K562 (cell line): ENCODE data around the gene C12orf54. TPM values are rescaled to one million over a fixed set of nuclear protein-coding genes. Genes with fewer than 3 reads are reported as not detected.
A peak's percentile ranks its signal among the peaks of the same experiment; 100 is the strongest.
"Not testable (repeated sequence)": the region's sequence is repeated elsewhere in the genome, so short reads cannot be mapped to it uniquely, and the experiment has no call there.

ENCODE experiments used
- ATAC-seq: fragments of 200-7000 bp; cut with Tn5 transposase; 3 replicates; pipeline ENCODE4 v1.9.1; 2020; ENCODE audit warnings: moderate library complexity
- Bru-seq: library from RNA; stranded (reverse); fragments of 400-500 nt; gene quantifications from one replicate; lab custom pipeline; 2021; lab: Mats Ljungman, UMichigan
- BruChase-seq, 2 experiments: library from RNA; stranded (reverse); fragments of 400-500 nt; gene quantifications; one replicate each; lab custom pipeline; 2021; lab: Mats Ljungman, UMichigan
- BruUV-seq: library from RNA; stranded (reverse); fragments of 400-500 nt; replicated peaks from 2 replicates; lab custom pipeline; 2021; lab: Mats Ljungman, UMichigan
- CTCF ChIA-PET: fragments of 300-600 bp; formaldehyde crosslinking; extraction: SDS; loops from one replicate; lab custom pipeline; 2021; ENCODE audit warnings: low intra/inter-chr PET ratio; lab: Yijun Ruan, JAX
- POLR2A ChIA-PET: fragments of 300-600, 350-650 bp; sonication (Branson Sonifier 250); formaldehyde crosslinking; extraction: SDS; loops from one replicate; lab custom pipeline; 2021; ENCODE audit warnings: antibody characterized with exemption, inconsistent platforms; lab: Yijun Ruan, JAX
- DNase-seq, 4 experiments: peaks; one replicate each; pipeline versions ENCODE4 v3.0.0 to v3.0.0-alpha.2; 2011 to 2018; ENCODE audit warnings: low spot score in 3 of 4, mixed read lengths in 3 of 4; ENCODE audit errors: extremely low read depth in 1 of 4
- FAIRE-seq: peaks from 2 replicates; lab custom pipeline; 2011; peaks lifted over from hg19 to GRCh38; lab: Jason Lieb, UNC
- H2AFZ ChIP-seq: 2 replicates; pipeline ENCODE4 v1.6.0; 2011; ENCODE audit warnings: low read depth, low read length, control low read depth, inconsistent platforms
- H3K27ac ChIP-seq: fragments of 200-600 bp; 3 replicates; pipeline ENCODE4 v1.8.0; 2011; ENCODE audit warnings: low read depth, mild to moderate bottlenecking, control low read depth, inconsistent platforms, low read length, moderate library complexity, mixed read lengths; ENCODE audit errors: extremely low read depth
- H3K27me3 ChIP-seq, 2 experiments: fragments of 300-600 bp in 1 of 2; 2 replicates in 1 of 2; 3 replicates in 1 of 2; pipeline versions ENCODE4 v1.6.0 to v1.8.0; 2011; ENCODE audit warnings: inconsistent platforms in 2 of 2, low read length in 2 of 2, mild to moderate bottlenecking in 1 of 2, mixed read lengths in 1 of 2, moderate library complexity in 1 of 2; ENCODE audit not compliant: control insufficient read depth in 2 of 2, insufficient read depth in 2 of 2
- H3K36me3 ChIP-seq: fragments of 300-600 bp; 3 replicates; pipeline ENCODE4 v1.8.0; 2011; ENCODE audit warnings: mild to moderate bottlenecking, low read length, inconsistent platforms; ENCODE audit not compliant: control insufficient read depth, insufficient read depth
- H3K4me1 ChIP-seq, 2 experiments: fragments of 200-600 bp in 1 of 2; replicated peaks in 1 of 2; 2 replicates in 1 of 2; 3 replicates in 1 of 2; pipeline versions ENCODE4 v1.5.1 to v1.8.0; 2011; ENCODE audit warnings: inconsistent platforms in 2 of 2, low read length in 2 of 2, mild to moderate bottlenecking in 1 of 2, mixed read lengths in 1 of 2, moderate library complexity in 1 of 2; ENCODE audit not compliant: control insufficient read depth in 2 of 2, insufficient read depth in 2 of 2
- H3K4me2 ChIP-seq: 2 replicates; pipeline ENCODE4 v1.6.1; 2011; ENCODE audit warnings: low read length, control low read depth, inconsistent platforms, mixed read lengths; ENCODE audit not compliant: insufficient read depth
- H3K4me3 ChIP-seq: fragments of 200-600 bp; sonication (generic), shearing (Covaris generic); 2 replicates; pipeline ENCODE4 v1.5.1; 2016; ENCODE audit warnings: control low read depth, inconsistent platforms
- H3K79me2 ChIP-seq: fragments of 200-600 bp; 3 replicates; pipeline ENCODE4 v1.8.0; 2011; ENCODE audit warnings: low read length, inconsistent platforms; ENCODE audit not compliant: control insufficient read depth, insufficient read depth
- H3K9ac ChIP-seq, 2 experiments: 2 replicates each; pipeline versions ENCODE4 v1.6.0 to v1.6.1; 2011; ENCODE audit warnings: low read depth in 2 of 2, low read length in 2 of 2, control low read depth in 1 of 2, inconsistent platforms in 1 of 2, mild to moderate bottlenecking in 1 of 2, mixed read lengths in 1 of 2; ENCODE audit not compliant: insufficient read depth in 1 of 2
- H3K9me1 ChIP-seq: one replicate; pipeline ENCODE4 v1.6.0; 2011; ENCODE audit warnings: inconsistent platforms, mild to moderate bottlenecking, low read length, moderate library complexity; ENCODE audit not compliant: control insufficient read depth, insufficient read depth
- H3K9me3 ChIP-seq: replicated peaks from 2 replicates; pipeline ENCODE4 v1.5.1; 2011; ENCODE audit warnings: low read depth, low read length, inconsistent platforms; ENCODE audit not compliant: control insufficient read depth, insufficient read depth
- H4K20me1 ChIP-seq: replicated peaks from 2 replicates; pipeline ENCODE4 v1.6.1; 2011; ENCODE audit warnings: low read length, inconsistent platforms, mixed read lengths; ENCODE audit not compliant: control insufficient read depth, insufficient read depth
- ELF2 ChIP-seq: fragments of 250-450 bp; sonication (Bioruptor Pico); IDR thresholded peaks from 2 replicates; pipeline ENCODE4 v1.5.0; 2021; ENCODE audit warnings: mild to moderate bottlenecking
- FOXJ3 ChIP-seq: sonication (generic); formaldehyde crosslinking; IDR thresholded peaks from 2 replicates; pipeline ENCODE4 v1.4.0; 2020; ENCODE audit warnings: mild to moderate bottlenecking, missing genetic modification reagents
- MIER1 ChIP-seq: fragments of 450-650 bp; IDR thresholded peaks from 2 replicates; pipeline ENCODE4 v1.6.1; 2016; ENCODE audit warnings: antibody characterized with exemption, mild to moderate bottlenecking, low read depth
- MLLT1 ChIP-seq, 2 experiments: fragments of 450-650 bp; IDR thresholded peaks; 2 replicates each; pipeline ENCODE4 v1.6.1; 2016
- NCOA1 ChIP-seq: fragments of 450-650 bp; IDR thresholded peaks from 2 replicates; pipeline ENCODE4 v1.6.1; 2016; ENCODE audit warnings: low read depth
- NONO ChIP-seq, 2 experiments: fragments of 200-400 bp in 1 of 2; fragments of 450-650 bp in 1 of 2; formaldehyde crosslinking in 1 of 2; IDR thresholded peaks; 2 replicates each; pipeline ENCODE4 v1.6.1; 2017; ENCODE audit warnings: low read depth in 2 of 2, mild to moderate bottlenecking in 2 of 2, moderate library complexity in 2 of 2, low read length in 1 of 2
- SP1 ChIP-seq: sonication (generic); formaldehyde crosslinking; IDR thresholded peaks from 2 replicates; pipeline ENCODE4 v1.8.1; 2022; ENCODE audit warnings: mild to moderate bottlenecking, missing genetic modification reagents
- TCFL5 ChIP-seq: fragments of 250-450 bp; sonication (Bioruptor Pico); conservative IDR thresholded peaks from 2 replicates; pipeline ENCODE4 v1.6.1; 2021; ENCODE audit warnings: mild to moderate bottlenecking, moderate library complexity, matching md5 sums
- ZNF24 ChIP-seq: fragments of 450-650 bp; IDR thresholded peaks from 2 replicates; pipeline ENCODE4 v1.6.1; 2016
- WGBS: fragments of 100-300 bp; shearing (Covaris generic); methylation state at CpG from one replicate; pipeline ENCODE4 v1.1.6; 2016; ENCODE audit warnings: low coverage, mixed read lengths; ENCODE audit not compliant: insufficient coverage; ENCODE audit errors: missing lambda C conversion rate; 5-methylcytosine and 5-hydroxymethylcytosine counted together
- in situ Hi-C: fragments of 300-500 bp; cut with MboI; formaldehyde crosslinking; loops from 4 replicates; pipeline ENCODE4 v1.15.0; 2018; ENCODE audit warnings: inconsistent platforms, mixed read lengths
- intact Hi-C: fragments of 100-400 bp; cut with micrococcal nuclease; formaldehyde crosslinking; loops from 2 replicates; pipeline ENCODE4 v1.14.2; 2022
- long read RNA-seq, 3 experiments: library from polyadenylated mRNA in 2 of 3; library from RNA in 1 of 3; unstranded in 2 of 3; stranded (forward) in 1 of 3; transcript quantifications; one replicate each; pipeline ENCODE4 v2.0.0, GENCODE V29; 2019 to 2022
- polyA minus RNA-seq, 3 experiments: library from RNA; depleted of rRNA, polyadenylated mRNA; stranded (reverse); fragments of >200 nt; gene quantifications; 2 replicates each; pipeline ENCODE4 v1.2.3, GENCODE V29; 2011
- polyA plus RNA-seq, 8 experiments: library from polyadenylated mRNA; depleted of rRNA in 4 of 8; stranded (reverse) in 5 of 8; unstranded in 3 of 8; fragments of >200 nt; fragmentation: Nextera tagmentation in 2 of 8; fragmentation: Illumina TruSeq in 1 of 8; extraction: Ambion mirVana in 2 of 8; extraction: Trizol in 1 of 8; gene quantifications; 2 replicates each; pipeline versions ENCODE4 v1.2.1 to v1.2.3, GENCODE V29; 2011 to 2014; ENCODE audit warnings: inconsistent platforms in 1 of 8, missing spikeins in 1 of 8
- total RNA-seq, 7 experiments: library from RNA; depleted of rRNA in 6 of 7; stranded (reverse); fragments of >200 nt in 6 of 7; fragmentation: Illumina TruSeq in 2 of 7; extraction: Trizol in 2 of 7; gene quantifications; 2 replicates each; pipeline versions ENCODE4 v1.2.1 to v1.2.3, GENCODE V29; 2011 to 2021; ENCODE audit warnings: low replicate concordance in 1 of 7
- TF ChIP-seq, protein P1 (sequence below): fragments of 450-650 bp; formaldehyde crosslinking; conservative IDR thresholded peaks from 2 replicates; pipeline ENCODE4 v1.4.0; 2022; ENCODE audit warnings: mild to moderate bottlenecking, missing genetic modification characterization

C12orf54 gene
- total RNA-seq (2011; cell fraction: chromatin; rRNA removed; ENCODE audit: low replicate concordance): not detected in 2 replicates
- not detected in 2 replicates for total RNA-seq (2011; cell fraction: nucleolus; rRNA removed)
- not detected in 2 replicates for total RNA-seq (2011; cell fraction: nucleoplasm; rRNA removed)
- not detected in 2 replicates for total RNA-seq (2014; rRNA removed)
- total RNA-seq (2014; rRNA removed; fragmentation: Illumina TruSeq; extraction: Trizol): not detected in 2 replicates
- total RNA-seq (2015; rRNA removed; fragmentation: Illumina TruSeq; extraction: Trizol): not detected in 2 replicates
- total RNA-seq (2021): not detected in 2 replicates
- polyA plus RNA-seq (2011; rRNA removed): not detected in 2 replicates
- polyA plus RNA-seq (2011; cell fraction: cytosol; rRNA removed): not detected in 2 replicates
- polyA plus RNA-seq (2011; cell fraction: nucleus; rRNA removed): not detected in 2 replicates
- polyA plus RNA-seq (2012): not detected in 2 replicates
- polyA plus RNA-seq (2014; fragmentation: Illumina TruSeq; extraction: Trizol): not detected in 2 replicates
- not detected for polyA plus RNA-seq (2014; fragmentation: Nextera tagmentation; extraction: Ambion mirVana)
- not detected in 2 replicates for polyA plus RNA-seq (2014; rRNA removed)
- not detected in 2 replicates for polyA minus RNA-seq (2011; rRNA and poly(A)+ RNA removed)
- not detected in 2 replicates for polyA minus RNA-seq (2011; cell fraction: cytosol; rRNA and poly(A)+ RNA removed)
- polyA minus RNA-seq (2011; cell fraction: nucleus; rRNA and poly(A)+ RNA removed): not detected in 2 replicates
- Bru-seq, nascent RNA: percentile 17 among the genes with signal in this experiment
- percentile 7 among the genes with signal in this experiment for BruChase-seq, experiment 1, labeled RNA remaining after a 2-hour chase
- BruChase-seq, experiment 2, labeled RNA remaining after a 6-hour chase: percentile 16 among the genes with signal in this experiment
- long read RNA-seq, experiment 1: 0 reads
- long read RNA-seq, experiment 2: 0 reads
- long read RNA-seq, experiment 3: 0 reads

- WGBS: 0% methylated on average over 2 of the region's 2 CpGs
- Histone ChIP-seq H3K27ac (no peak within 1 kb of the TSS), H3K4me3 (no peak within 1 kb of the TSS), H2AFZ (no peak within 1 kb of the TSS), H3K9me1 (no peaks in the 10 kb centered on the region), H3K9me3 (no peaks in the 10 kb centered on the region), H3K36me3 (no peaks in the 10 kb centered on the region), H3K4me2 (no peak within 1 kb of the TSS), H4K20me1 (no peaks in the 10 kb centered on the region), H3K79me2 (no peaks in the 10 kb centered on the region), H3K4me1 (no peaks in the 10 kb centered on the region), H3K27me3 (peaks cover 0 to 5% of the 10 kb centered on the region in 2 experiments; a peak in 3 of 5 replicates), H3K9ac (no peak within 1 kb of the TSS)
- in situ Hi-C loops: no loop called here
- ChIA-PET CTCF (no interaction called here), POLR2A (interaction anchor here (0.6 kb wide), 1 partner anchor 120 kb away, joined by 3 read pairs; no protein-coding TSS in a partner anchor)
- FAIRE-seq: no peak
- no peak for DNase-seq
- intact Hi-C loops: no loop called here
- TF ChIP-seq ZNF24: no peak
- TF ChIP-seq FOXJ3 (CRISPR knock-in tag): no peak
- TF ChIP-seq MLLT1 (IDR thresholded peaks at IDR 0.05): no peak
- TF ChIP-seq NONO (IDR thresholded peaks at IDR 0.05; ENCODE audit: low read depth in 2 of 2, low read length in 1 of 2): no peak
- TF ChIP-seq, protein P1, sequence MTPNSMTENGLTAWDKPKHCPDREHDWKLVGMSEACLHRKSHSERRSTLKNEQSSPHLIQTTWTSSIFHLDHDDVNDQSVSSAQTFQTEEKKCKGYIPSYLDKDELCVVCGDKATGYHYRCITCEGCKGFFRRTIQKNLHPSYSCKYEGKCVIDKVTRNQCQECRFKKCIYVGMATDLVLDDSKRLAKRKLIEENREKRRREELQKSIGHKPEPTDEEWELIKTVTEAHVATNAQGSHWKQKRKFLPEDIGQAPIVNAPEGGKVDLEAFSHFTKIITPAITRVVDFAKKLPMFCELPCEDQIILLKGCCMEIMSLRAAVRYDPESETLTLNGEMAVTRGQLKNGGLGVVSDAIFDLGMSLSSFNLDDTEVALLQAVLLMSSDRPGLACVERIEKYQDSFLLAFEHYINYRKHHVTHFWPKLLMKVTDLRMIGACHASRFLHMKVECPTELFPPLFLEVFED (CRISPR knock-in tag): no peak
- no peak for TF ChIP-seq TCFL5 (CRISPR knock-in tag)
- TF ChIP-seq NCOA1: no peak
- TF ChIP-seq ELF2 (CRISPR knock-in tag): no peak
- TF ChIP-seq SP1 (CRISPR knock-in tag): no peak
- no peak for TF ChIP-seq MIER1
- ATAC-seq: no peak
- no TSS peak for BruUV-seq
Observed at GRCh38 chr12:48482198-48482597, at the start of gene C12orf54. Gene C12orf54, plus strand, starts transcription at chr12:48482498. Its CDS starts 799 bp downstream, at chr12:48483297.

GRCh38 chr12:48434016-48434415 lies 48.3 kb upstream of the C12orf54 start:
- not testable (repeated sequence) for H3K9me3 ChIP-seq

More at GRCh38 chr12:48434016-48434415, 48.3 kb upstream of the C12orf54 start:
- H3K9ac ChIP-seq, DNase-seq, intact Hi-C loops, ATAC-seq, BruUV-seq, H3K4me1 ChIP-seq, H3K79me2 ChIP-seq, CTCF ChIA-PET, H4K20me1 ChIP-seq, H3K27ac ChIP-seq, H3K4me3 ChIP-seq, POLR2A ChIA-PET, in situ Hi-C loops, H3K4me2 ChIP-seq, H3K9me1 ChIP-seq, H3K27me3 ChIP-seq, H3K36me3 ChIP-seq, H2AFZ ChIP-seq, FAIRE-seq: not testable (repeated sequence)
- 5% methylated on average over 10 of the region's 10 CpGs for WGBS
